H54 (cell line): ENCODE results near the gene GAK.

ENCODE experiments used
- DNase-seq: peaks from one replicate; pipeline ENCODE4 v3.0.0; 2011; ENCODE audit warnings: low spot score, mixed read lengths; ENCODE audit not compliant: insufficient read length
- FAIRE-seq: peaks from 3 replicates; lab custom pipeline; 2011; peaks lifted over from hg19 to GRCh38; lab: Jason Lieb, UNC
- POLR2A ChIP-seq: IDR thresholded peaks from 2 replicates; pipeline ENCODE4 v1.6.1; 2011; ENCODE audit warnings: low read depth, mild to moderate bottlenecking, low read length

The GAK gene

DNA sequence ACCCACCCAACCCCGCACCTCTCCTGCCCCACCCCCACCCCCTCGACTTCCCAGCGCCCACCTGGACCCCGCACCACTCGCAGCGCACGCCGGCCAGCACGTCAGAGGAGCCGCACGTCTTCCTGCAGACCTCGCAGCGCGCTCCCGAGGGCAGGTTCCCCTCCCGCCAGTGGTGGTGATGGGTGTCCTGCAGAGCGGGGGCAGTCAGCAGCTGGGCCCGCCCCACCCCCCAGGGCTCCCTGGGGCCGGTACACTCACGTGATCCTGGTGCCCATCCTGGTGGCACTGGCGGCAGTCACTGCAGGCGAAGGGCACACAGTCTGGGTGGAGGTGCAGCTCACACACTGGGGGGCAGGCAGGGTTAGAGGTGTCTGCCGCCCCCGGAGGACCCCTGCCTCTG is 36.1 kb upstream of the GAK start:
- FAIRE-seq (no peak), DNase-seq (no peak)
- TF ChIP-seq POLR2A, result no peak

DNA sequence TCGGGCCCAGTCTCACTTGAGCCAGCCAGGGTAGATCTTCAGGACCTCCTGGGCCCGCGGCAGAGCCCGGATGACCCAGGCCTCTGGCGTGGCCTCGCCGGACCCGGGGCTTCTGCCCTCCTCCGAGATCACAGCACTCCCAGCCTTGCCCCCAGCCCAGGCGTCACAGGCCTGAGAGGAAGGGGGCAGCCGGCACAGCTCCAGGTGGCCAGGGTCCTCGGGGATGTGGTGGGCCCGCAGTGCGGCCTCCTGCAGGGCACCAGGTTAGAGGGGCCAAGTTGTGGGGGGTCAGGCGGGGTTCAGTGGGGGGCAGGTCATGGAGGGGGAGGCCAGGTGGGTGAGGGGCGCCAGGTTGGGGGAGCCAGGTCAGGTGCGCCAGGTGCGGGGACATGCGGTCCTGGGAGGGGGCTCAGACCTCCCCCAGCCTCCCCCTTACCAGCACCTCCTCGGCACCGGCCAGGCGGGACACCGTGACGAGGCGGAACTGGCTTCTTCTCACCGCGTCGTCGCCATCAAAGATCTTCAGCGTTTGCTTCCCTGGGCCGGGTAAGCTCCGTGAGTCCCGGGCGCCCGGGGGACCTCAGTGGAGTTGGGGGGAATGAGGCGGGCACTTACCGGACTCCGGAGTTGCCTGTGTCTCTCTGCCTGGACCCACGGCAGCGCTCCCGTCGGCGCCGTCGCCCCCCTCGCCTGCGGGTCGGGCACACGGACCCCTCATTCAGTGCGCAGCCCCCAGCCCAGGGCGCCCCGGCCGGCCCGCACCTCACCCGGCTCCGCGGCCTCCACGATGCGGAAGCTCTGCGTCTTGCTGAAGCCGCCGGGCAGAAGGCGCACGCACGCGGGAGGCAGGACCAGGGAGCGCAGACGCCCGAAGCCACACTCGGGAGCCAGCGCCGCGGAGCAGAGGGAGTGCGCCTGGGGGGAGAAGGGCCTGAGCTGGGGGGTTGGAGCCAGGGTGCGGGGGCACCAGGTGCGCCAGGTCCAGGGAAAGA is 35.3 kb upstream of the GAK start:
- DNase-seq, result no peak
- no peak for FAIRE-seq
- TF ChIP-seq POLR2A, result no peak

- no peak for TF ChIP-seq POLR2A
- FAIRE-seq (no peak), DNase-seq (no peak)
Measured at GRCh38 chr4:966266-967112, 34.4 kb upstream of the GAK start.

DNA sequence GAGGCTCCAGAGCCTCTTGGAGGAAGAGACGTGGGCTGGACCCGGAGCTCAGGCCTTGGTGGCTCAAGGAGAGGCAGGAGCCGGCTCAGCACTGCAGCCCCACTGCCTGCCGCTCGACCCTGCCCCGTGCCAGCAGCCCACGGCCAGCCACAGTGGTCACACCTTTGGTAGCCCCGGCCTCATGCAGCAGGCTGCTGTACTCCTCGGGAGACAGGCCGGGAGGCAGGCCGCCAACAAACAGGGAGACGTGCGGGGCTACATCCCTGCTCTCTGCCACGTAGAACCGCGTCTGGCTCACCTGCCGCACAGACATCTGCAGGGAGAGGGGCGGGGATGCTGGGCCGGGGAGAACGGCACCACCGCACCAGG is 33.6 kb upstream of the GAK start:
- no peak for FAIRE-seq
- no peak for DNase-seq
- no peak for TF ChIP-seq POLR2A

GRCh38 chr4:965048-965765 is 33.1 kb upstream of the GAK start:
- TF ChIP-seq POLR2A, result no peak
- no peak for FAIRE-seq
- no peak for DNase-seq

DNA sequence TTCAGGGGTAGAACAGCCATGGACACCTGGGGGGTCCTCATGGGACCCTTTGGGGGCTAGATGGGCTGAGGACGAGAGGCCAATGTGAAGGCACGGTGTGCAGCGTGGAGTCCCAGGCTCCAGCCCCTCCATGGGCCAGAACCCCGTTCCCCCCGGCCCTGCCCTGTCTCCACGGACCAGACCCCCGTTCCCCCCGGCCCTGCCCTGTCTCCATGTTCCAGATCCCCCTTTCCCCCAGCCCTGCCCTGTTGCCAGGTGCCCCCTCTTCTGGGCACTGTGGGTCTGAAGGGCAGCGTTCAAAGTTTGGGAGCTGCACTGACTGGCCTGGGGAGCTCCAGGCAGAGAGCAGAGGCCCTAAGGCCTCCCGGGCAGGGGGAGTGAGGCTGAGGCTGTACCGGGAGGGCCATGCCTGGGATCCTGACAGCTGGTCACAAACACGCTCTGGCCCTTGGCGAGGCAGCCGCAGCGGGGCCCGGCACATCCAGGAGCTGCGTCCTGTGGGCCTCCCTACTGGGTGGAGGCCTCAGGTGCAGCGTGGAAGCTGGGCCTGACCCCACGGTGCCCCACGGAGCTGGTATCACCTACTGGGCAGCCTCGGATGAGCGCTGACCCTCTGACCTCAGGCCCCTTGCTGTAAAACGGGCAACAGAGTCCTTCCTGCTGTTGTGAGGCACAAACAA is 32.4 kb upstream of the GAK start:
- no peak for FAIRE-seq
- no peak for TF ChIP-seq POLR2A
- no peak for DNase-seq

DNA sequence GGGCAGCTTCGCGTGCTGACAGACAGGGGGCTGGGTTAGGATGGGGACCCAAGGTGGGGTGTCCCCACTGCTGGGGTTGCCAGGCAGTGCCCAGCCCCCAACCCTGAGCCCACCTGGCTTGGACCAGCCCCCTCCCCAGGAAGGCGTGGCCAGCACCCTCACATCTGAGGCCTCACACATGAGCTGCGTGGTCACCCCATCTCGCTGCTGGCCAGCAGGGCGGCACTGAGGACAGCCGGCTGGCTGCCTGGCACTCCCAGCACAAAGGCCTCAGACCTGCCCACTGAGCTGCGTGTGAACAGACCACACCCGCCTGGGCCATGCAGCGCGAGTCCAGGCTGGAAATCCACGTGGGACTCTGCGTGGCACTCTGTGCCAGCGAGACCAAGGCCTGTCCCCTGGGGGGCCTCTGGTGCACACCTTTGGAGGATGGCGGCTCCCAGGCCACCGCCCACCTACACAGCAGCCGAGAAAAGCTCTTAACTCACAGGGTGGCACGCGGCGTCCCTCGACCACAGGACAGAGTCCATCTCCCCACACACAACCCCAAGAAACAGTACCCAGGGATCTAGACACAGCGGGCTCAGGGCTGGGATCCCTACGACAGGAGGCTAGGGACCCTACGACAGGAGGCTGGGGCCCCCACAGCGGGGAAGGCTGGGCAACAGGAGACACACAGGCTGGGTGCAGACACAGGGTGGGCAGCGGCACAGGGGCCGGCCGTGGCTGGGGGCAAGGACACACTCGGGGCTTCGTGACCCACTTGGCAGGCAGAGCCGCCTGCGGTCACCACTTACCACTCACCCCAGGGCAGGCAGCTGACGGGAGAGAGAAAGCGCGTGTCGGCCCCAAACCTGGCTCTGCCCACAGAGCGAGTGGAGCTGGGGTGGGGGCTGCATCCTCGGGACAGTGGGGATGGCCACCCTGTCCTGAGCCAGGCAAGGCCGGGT is 31.4 kb upstream of the GAK start:
- DNase-seq (no peak), FAIRE-seq (no peak)
- no peak for TF ChIP-seq POLR2A

GRCh38 chr4:962231-963208 is 30.4 kb upstream of the GAK start:
- no peak for DNase-seq
- TF ChIP-seq POLR2A, result no peak
- FAIRE-seq, result no peak

- no peak for TF ChIP-seq POLR2A
- DNase-seq (no peak), FAIRE-seq (no peak)
Measured at GRCh38 chr4:961351-962230, 29.5 kb upstream of the GAK start.

DNA sequence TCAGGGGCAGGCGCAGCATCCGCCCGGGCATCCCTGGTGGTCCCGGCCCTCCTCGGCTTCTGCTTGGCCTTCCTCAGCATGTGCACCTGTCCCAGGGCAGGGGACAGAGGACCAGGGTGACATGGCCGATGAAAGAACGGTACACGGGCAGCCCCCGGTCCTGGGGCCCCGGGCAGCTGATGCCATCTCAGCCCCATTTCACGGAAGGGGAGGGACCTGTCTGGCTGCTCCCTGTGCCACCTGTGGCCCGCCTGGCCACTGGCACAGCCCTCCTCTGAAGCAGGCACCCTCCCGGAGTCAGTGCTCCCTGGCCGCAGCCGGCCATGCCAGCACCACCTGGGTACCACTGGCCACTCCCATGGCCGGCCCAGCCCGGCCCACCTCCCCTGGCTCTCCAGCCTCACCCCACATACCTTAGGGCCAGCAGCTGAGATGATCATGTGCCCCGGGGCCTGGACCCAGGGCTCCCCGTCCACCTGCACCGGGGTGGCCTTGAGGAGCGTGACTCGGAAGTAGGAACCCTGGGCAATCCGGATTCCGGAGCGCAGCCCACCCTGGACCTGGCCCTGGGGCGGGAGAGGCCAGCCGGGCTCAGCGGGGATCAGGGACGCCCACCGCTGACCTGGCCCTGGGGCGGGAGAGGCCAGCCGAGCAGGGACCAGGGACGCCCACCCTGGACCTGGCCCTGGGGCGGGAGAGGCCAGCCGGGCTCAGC is 28.7 kb upstream of the GAK start:
- TF ChIP-seq POLR2A, result no peak
- DNase-seq, result no peak

More for the DNA sequence above, 28.7 kb upstream of the GAK start:
- FAIRE-seq, result no peak
